Measurements from ENCODE around the gene CARD10. TPM values are rescaled to one million over a fixed set of nuclear protein-coding genes. Genes with fewer than 3 reads are reported as not detected.

Gene CARD10
- total and polyA plus RNA-seq, 2 of the 13 experiments (the other 11 are each of a cell fraction or from before 2014, with no cell fraction given), result 35.2 to 55.8 TPM

- in situ Hi-C loops (cut with HindIII; ENCODE audit: extremely low pct_ligation_motif_present, low pct_unique_long_range_greater_than_20kb) (no loop called here), intact Hi-C loops (cut with micrococcal nuclease; ENCODE audit: unreplicated experiment) (no loop called here)
- Histone ChIP-seq H3K9ac (ENCODE audit: insufficient read depth, low read depth, low read length) (no peak overlapping the region), H3K79me2 (ENCODE audit: insufficient read depth, low read length) (no peaks in the 10 kb centered on the region), H2AFZ (ENCODE audit: low read length) (no peak overlapping the region), H3K9me3 (ENCODE audit: low read length) (no peaks in the 10 kb centered on the region), H4K20me1 (ENCODE audit: insufficient read depth, low read length) (no peaks in the 10 kb centered on the region), H3K4me2 (ENCODE audit: low read depth, low read length) (no peak overlapping the region), H3K4me3 (replicated peaks in 1 of 3; ENCODE audit: insufficient read depth in 1 of 3, low read depth in 2 of 3, low read length in 3 of 3) (peak overlapping the region in 1 of 3 experiments; percentile 1; a peak in 1 of 6 replicates), H3K27ac (ENCODE audit: extremely low read length, insufficient read depth, low read length) (no peak overlapping the region), H3K4me1 (ENCODE audit: insufficient read depth, low read length) (peaks cover 67% of the 10 kb centered on the region), H3K36me3 (replicated peaks in 1 of 2; ENCODE audit: control insufficient read depth in 1 of 2, insufficient read depth in 2 of 2, low read length in 2 of 2) (no peaks in the 10 kb centered on the region), H3K27me3 (ENCODE audit: control insufficient read depth in 1 of 2, insufficient read depth in 2 of 2, low read length in 2 of 2) (peaks cover 0 to 14% of the 10 kb centered on the region in 2 experiments; a peak in 1 of 5 replicates)
- ATAC-seq (no peak), FAIRE-seq (no peak), DNase-seq (ENCODE audit: low spot score) (no peak)
- BruUV-seq (replicated peaks), result no TSS peak
- ChIA-PET POLR2A (no interaction called here), CTCF (ENCODE audit: low intra/inter-chr PET ratio, low total read pairs) (no interaction called here)
- WGBS (ENCODE audit: low lambda C conversion rate), result 72% methylated on average over 12 of the region's 12 CpGs
- TF ChIP-seq ZNF329 (CRISPR knock-in tag; IDR thresholded peaks at IDR 0.05; ENCODE audit: low read depth) (no peak), ZFAT (CRISPR knock-in tag; conservative IDR thresholded peaks at IDR 0.05) (no peak)
Measured at GRCh38 chr22:37481347-37481907, 37.8 kb downstream of the CARD10 start.

DNA sequence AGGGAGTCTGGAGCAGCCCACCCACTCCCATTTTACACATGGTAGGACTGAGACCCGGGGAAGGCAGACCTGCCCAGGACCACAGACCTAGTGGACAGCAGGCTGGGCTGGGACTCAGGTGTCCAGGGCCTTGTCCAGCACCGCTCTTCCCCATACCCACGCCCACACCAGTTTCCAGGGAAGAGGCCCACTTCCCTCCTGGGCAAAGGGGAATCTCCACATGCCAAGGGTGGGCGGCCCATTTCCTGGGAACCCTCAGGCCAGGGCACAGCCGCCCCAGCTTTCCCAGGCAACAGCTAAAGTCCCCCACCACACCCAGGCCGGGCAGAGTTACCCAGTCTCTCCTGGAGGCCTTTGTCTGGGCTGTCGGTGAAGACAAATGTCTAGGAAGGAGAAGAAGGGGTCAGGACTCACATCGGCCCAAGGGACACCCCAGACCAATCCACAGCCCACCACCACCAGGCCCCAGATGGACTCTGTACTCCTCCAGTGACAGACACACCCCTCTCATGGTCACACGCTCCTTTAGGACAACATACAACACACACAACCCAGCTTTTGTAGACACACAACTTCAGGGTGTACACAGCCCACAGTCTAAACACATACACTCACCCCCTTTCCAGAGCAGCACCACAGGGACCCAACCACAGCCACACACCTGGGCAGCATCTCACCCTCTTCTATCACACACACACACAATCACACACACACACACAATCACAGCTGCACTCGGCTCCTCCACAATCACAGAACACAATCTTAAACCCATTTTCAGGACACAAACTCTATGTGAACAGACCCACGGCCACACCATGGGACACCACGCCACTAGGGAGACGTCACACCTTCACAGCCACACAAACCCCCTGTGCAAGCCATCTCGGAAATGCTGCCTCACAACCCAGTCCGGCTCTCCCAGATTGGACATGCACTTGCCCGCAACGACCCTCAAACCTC lies 38.5 kb downstream of the CARD10 start:
- Histone ChIP-seq H3K4me2 (ENCODE audit: low read depth, low read length) (no peak overlapping the region), H3K9ac (ENCODE audit: insufficient read depth, low read depth, low read length) (no peak overlapping the region), H3K9me3 (ENCODE audit: low read length) (no peaks in the 10 kb centered on the region), H3K27ac (ENCODE audit: extremely low read length, insufficient read depth, low read length) (no peak overlapping the region), H4K20me1 (ENCODE audit: insufficient read depth, low read length) (no peaks in the 10 kb centered on the region), H3K4me3 (replicated peaks in 1 of 3; ENCODE audit: insufficient read depth in 1 of 3, low read depth in 2 of 3, low read length in 3 of 3) (peak overlapping the region in 1 of 3 experiments; percentile 1; a peak in 1 of 6 replicates), H3K36me3 (replicated peaks in 1 of 2; ENCODE audit: control insufficient read depth in 1 of 2, insufficient read depth in 2 of 2, low read length in 2 of 2) (no peaks in the 10 kb centered on the region), H2AFZ (ENCODE audit: low read length) (no peak overlapping the region), H3K27me3 (ENCODE audit: control insufficient read depth in 1 of 2, insufficient read depth in 2 of 2, low read length in 2 of 2) (peaks cover 0 to 9% of the 10 kb centered on the region in 2 experiments; a peak in 1 of 5 replicates), H3K79me2 (ENCODE audit: insufficient read depth, low read length) (no peaks in the 10 kb centered on the region), H3K4me1 (ENCODE audit: insufficient read depth, low read length) (peaks cover 67% of the 10 kb centered on the region)
- ChIA-PET POLR2A (no interaction called here), CTCF (ENCODE audit: low intra/inter-chr PET ratio, low total read pairs) (no interaction called here)
- TF ChIP-seq ZNF646 (CRISPR knock-in tag; IDR thresholded peaks at IDR 0.05), result peak; percentile 96
- TF ChIP-seq, protein P1, sequence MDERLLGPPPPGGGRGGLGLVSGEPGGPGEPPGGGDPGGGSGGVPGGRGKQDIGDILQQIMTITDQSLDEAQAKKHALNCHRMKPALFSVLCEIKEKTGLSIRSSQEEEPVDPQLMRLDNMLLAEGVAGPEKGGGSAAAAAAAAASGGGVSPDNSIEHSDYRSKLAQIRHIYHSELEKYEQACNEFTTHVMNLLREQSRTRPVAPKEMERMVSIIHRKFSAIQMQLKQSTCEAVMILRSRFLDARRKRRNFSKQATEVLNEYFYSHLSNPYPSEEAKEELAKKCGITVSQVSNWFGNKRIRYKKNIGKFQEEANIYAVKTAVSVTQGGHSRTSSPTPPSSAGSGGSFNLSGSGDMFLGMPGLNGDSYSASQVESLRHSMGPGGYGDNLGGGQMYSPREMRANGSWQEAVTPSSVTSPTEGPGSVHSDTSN (CRISPR knock-in tag; IDR thresholded peaks at IDR 0.05), result no peak
- ATAC-seq (no peak), DNase-seq (ENCODE audit: low spot score) (no peak), FAIRE-seq (no peak)
- 52% methylated on average over 11 of the region's 17 CpGs for WGBS (ENCODE audit: low lambda C conversion rate)
- no TSS peak for BruUV-seq (replicated peaks)
- intact Hi-C loops (cut with micrococcal nuclease; ENCODE audit: unreplicated experiment), result no loop called here
- in situ Hi-C loops (cut with HindIII; ENCODE audit: extremely low pct_ligation_motif_present, low pct_unique_long_range_greater_than_20kb), result no loop called here

Data from HepG2 (cell line).